HG03139 (cell line): ENCODE results near the gene SGIP1.

Experiments used
- ATAC-seq: cut with Tn5 transposase; IDR thresholded peaks from one replicate; pipeline ENCODE4 v1.9.1; 2021; ENCODE audit not compliant: unreplicated experiment

Gene SGIP1, protein sequence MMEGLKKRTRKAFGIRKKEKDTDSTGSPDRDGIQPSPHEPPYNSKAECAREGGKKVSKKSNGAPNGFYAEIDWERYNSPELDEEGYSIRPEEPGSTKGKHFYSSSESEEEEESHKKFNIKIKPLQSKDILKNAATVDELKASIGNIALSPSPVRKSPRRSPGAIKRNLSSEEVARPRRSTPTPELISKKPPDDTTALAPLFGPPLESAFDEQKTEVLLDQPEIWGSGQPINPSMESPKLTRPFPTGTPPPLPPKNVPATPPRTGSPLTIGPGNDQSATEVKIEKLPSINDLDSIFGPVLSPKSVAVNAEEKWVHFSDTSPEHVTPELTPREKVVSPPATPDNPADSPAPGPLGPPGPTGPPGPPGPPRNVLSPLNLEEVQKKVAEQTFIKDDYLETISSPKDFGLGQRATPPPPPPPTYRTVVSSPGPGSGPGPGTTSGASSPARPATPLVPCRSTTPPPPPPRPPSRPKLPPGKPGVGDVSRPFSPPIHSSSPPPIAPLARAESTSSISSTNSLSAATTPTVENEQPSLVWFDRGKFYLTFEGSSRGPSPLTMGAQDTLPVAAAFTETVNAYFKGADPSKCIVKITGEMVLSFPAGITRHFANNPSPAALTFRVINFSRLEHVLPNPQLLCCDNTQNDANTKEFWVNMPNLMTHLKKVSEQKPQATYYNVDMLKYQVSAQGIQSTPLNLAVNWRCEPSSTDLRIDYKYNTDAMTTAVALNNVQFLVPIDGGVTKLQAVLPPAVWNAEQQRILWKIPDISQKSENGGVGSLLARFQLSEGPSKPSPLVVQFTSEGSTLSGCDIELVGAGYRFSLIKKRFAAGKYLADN

DNA sequence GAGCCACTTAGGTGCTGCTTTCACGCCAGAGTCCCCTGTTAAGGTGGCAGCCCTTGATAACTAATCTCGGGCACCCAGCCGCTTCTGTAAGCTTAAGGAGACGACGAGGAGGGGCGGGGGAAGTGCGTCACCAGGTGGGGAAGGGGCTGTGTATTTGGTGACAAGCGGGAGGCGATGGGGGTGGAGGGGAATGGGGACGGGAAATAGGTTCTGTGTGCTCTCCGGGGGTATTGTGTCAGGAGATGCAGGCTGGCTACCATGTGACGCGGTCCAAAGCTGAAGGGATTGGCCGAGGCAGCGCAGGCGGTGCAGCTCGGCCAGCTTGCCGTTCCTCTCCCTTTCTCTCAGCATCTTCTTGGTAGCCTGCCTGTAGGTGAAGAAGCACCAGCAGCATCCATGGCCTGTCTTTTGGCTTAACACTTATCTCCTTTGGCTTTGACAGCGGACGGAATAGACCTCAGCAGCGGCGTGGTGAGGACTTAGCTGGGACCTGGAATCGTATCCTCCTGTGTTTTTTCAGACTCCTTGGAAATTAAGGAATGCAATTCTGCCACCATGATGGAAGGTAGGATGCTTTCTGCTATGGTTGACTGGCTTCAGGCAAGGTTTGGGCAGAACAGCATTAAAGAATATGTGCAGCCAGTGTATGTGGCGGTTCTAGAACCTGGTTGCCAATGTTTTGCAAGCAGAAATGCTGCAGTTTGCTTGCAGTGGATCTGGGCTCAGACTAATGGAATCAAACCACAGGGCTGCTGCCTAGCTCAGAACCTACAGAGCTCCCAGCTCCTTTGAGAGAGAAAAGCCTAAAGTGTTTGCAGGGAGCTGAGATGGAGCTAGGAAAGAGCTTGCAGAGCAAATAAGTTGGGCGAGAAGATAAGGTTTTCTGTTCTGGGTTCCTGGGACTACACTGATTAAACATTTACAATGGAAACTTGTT is at the start of gene SGIP1:
Gene SGIP1, plus strand, starts transcription at position 350 of the 937 bp plus-strand sequence. Its CDS starts 206 bp downstream, at position 556.
- no peak for ATAC-seq

DNA sequence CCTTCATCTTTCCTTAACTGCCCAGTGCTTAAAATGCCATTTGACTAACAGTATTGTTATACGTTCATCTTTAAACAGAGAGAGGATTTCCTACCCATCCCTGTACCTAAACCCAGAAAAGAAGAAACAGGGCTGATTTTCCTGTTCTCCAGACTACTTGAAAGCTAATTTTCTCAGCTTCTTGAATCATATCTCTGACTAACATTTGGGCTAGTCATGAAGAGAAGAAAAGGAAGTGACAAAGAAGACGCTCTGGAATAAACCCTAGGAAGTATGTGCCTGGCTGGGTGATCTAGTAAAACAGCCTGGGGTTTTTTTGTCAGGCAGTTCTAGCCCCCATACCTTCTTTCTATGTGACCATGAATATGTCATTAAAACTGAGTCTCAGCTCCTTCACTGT is 44.8 kb upstream of the SGIP1 start:
- no peak for ATAC-seq

DNA sequence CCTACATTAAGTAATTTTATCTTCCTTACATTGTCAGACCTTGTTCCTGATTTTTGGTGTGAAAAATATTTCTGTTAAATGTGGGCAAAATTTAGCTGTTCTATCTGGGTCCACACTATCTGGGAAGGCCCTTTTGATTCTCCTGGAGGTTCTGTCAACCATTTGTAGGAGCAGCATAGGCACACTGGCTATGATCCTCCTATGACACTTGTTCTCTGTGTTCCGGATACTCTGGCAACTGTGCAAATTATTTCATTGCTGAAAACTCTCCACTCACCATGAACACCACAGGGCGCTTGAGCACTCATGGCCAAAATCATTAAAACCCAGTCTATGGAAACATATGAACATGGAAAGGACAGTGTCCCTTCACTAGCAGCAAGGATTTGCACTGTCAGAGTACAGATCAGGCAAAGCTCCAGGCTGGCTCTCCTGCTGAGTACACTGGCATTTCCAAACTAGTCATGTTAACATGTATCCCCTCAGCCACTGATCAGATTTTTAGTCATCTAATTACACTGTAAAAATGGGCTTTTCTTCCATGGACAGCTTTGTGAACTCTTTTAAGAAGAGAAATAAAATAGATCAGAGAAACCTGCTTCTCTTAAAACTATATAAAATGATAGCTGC is 43.9 kb upstream of the SGIP1 start:
- no peak for ATAC-seq

DNA sequence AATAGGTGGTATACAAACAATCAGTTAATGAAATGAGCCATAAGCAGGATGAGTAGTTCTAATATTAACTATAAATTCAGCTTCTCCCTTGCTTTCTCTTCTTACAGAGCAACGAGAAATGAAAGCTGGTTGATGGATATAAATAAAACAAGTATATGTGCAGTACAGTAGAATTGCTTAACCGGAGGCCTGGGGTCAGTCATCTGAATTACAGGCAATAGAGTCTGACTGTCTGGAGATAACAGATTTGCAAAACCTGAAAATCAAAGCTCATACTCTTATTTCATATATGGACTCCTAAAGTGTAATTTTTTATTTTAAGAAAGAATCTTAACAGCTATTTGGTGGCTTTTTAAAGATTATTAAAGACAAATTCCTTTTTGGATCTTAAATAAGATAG is 43.1 kb upstream of the SGIP1 start:
- ATAC-seq: no peak

DNA sequence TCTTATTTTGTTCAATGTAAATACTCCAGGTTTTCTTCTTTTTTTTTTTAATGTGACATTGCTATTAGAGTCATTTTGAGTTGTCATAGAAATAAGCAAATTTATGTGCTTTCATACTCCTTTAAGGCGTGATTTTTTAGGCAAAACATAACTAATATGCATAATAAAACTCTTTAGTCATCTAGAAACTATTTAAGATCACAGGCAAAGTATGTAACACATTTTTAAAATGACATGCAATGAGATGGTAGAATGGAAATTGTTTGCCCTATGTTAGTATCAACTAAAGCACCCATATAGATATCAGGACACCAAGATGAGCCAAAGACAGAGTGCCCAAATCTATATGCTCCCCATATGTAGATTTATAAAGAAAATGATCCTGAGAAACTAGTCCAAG is 41.5 kb upstream of the SGIP1 start:
- ATAC-seq: no peak

DNA sequence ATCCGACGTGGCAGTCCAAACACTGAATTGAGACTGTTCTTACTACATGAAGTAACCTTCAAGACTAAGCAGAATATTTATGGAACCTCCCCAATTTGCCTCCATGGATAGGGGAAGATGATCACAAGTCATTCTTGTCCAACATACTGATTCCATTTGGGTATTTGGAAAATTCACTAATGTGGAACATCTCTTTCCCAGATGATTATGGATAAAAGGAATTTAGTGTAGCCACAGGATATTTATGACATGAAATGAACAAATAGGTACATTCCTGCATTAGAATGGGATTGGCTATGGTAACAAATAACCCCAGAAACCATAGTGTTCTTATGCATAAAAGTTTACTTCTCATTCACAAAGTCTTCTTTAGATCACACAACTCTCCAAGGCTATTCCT is 40.2 kb upstream of the SGIP1 start:
- no peak for ATAC-seq

DNA sequence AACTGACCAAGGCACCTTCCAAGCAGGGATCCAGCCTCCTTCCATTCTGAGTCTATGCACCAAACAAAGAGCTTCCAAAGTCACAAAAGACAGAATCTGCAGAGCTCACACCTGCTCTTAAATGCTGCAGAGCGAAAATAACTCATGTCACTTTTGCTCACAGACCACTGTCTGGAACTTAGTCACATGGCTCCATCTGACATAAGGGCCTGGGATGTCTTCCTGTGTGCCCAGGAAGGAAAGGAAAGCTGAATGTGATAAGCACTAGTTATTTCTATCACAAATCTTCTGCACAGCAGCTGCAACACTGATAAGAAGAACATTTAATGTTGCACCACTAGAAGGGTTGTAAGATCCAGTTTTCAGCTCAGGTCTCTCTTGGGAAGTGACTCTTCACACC is 39.5 kb upstream of the SGIP1 start:
- no peak for ATAC-seq

DNA sequence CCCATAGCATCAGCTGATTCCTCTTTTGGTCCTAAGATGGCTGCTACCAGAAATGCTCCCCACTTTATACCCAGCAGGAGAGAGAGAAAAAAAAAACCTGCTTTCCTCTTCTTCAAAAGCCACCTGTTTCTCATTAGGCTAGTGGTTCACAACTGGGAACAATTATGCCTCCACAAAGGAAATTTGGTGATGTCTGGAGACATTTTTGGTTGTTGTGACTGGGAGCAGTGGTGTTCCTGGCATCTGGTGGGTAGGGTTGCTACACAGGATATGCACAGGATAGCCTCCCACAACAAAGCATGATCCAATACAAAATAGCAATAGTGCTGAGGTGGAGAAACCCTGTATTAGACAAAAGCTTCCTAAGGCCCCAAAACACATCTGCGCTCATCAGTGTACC is 38.5 kb upstream of the SGIP1 start:
- ATAC-seq: no peak

DNA sequence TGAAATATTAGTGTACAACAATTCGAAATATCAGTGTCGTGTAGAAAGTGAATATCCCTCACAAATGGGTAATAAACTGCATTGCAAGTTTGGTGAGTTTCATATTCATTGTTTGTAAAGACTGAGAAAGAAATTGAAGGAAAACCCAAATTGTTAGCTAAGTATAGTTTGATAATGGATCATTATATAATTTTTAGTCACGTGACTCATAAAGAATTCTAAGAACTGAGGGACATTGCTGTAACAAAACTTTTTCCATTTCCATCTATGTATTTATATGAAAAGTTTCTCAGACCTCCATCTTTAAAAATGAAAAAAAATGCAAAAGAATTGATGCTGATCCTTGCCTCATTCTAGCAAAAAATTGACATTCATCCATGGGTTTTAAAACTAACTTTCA is 36.0 kb upstream of the SGIP1 start:
- no peak for ATAC-seq

DNA sequence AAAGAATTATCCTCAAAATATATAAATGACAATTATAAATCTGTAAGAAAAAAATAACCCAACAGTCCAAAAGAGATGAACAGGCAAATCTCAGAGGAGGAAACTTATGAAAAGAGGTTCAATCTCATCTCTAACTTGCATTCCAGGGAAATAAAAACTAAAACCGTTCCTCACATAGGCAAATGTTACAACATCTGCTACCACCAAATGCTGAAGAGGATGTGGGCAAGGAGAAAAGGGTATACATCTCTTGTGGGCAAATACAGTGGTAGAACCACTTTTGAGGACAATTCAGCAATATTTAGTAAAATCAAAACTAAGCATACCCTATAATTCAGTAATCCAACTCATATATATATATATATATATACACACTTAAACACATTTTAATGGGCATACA is 33.7 kb upstream of the SGIP1 start:
- no peak for ATAC-seq

DNA sequence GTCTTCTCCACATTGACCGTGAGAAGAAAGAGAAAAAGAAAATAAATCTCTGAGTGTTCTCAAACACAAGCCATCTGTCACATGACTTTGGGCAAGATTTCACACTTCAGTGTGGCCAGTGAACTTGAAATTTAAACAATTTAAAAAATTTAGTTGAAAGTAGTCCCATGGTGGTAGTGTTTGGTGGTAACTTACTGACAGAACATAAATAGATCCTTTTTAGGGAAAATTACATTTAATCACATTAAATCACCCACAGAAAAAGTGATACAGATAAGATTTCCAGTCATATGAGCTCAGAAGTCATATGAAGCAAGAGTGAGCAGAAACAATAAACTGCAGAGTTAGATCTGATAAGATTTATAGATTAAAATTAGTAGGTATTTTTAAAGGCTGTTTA is 31.9 kb upstream of the SGIP1 start:
- no peak for ATAC-seq

DNA sequence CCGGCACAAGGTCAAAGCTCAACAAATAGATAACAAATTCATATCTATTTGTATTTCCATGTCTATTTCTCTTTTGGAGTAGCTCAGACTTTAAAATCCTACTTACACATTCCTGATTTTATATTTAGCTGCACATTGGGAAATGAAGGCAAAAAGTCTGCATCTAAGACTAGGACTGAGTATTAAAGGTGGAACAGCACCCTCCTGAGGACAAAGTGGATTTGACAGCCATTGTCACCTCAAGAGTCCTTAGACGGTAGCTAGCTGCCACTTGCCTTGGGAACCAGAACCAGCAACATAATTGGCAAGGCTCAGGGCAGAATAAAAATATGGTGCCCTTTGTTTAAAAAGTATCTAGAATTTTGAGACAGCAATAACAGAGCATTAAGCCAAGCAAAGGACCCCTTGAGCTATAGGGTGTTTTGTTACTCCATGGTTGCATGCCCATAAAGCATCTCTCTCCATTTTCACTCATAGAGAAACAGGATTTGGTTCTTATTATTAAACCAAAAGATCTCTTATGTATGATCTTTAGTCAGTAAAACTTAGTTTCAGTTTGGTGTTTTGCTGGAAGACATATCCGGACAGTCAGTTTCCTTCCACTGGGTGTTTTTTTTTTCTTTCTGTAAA is 30.0 kb upstream of the SGIP1 start:
- peak; percentile 83 for ATAC-seq

DNA sequence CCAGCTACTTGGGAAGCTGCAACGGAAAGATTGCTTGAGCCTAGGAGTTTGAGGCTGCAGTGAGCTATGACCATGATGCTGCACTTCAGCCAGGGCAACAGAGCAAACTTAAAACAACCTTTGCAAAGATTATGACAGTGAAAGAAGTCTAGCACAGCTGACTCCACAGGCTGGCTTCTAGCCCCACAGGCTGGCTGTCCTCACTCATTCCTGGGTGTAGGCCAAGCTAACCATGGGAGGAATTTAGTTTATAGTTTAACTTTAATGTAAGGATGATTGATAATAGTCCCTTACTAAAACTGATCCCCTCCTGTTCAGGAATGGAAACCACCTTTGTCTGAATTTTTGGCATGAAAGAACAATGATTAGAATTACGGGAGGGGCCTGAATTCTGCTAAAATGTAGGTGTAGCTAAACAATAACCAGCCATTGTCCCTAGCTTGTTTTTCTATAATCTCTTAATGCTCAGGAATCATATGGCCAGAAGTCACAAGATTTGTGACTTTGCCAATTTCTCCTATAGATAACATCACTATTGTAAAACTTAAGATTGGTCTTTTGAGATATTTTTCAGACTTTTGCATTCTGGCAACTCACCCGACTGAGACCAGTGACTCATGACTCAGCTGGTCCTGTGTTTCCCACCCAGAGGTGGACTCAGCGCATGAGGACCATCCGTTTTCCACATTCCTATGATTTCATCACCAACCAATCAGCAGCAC is 28.1 kb upstream of the SGIP1 start:
- ATAC-seq: no peak

DNA sequence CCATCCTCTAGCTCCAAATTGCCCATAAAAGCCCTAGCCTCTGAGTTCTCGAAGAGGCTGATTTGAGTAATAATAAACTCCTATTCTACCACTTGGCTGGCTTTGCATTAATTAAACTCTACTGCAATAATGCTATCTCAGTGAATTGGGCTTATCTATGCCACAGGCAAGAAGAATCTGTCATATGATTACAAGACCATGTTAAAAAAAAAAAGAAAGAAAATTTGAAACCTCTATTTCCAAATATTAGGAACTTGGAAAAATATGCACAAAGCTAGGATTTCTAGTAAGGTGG is 27.6 kb upstream of the SGIP1 start:
- ATAC-seq: no peak

DNA sequence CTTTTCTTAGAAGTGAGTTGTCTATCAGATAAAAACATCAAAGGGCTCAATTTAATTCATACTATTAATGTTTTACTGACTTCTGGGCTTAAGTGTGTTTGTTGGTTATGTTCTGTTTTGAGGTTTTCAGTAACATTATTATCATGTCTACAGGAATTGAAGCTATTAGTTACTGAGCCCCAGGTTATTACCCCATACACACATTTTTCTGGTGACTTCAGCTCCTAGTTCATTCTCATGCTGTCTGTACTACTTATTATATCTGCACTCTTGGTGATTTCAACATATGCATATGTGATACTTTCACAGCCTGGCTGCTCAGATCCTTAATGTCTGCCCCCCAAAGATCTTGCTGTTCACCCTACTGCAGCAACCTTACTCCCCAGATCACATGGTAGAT is 27.0 kb upstream of the SGIP1 start:
- ATAC-seq: no peak

DNA sequence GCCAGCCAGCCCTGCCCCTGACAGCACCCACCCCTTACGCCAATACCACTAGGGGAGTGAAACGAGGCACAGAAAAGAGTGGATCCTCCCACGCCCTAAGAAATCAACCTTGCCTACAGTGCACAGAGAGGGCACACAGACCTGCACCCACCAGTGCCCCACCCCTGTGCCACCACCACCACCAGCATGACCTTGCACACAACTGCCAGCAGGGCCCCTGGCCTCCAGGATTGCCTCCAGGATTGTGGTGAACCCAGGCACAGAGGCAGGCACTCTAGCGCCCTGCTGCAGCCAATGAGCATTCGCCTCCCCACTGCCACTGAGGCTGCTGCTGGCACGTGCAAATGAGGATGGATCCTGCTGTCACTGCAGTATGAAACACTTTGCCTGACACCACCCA is 23.5 kb upstream of the SGIP1 start:
- ATAC-seq: no peak

DNA sequence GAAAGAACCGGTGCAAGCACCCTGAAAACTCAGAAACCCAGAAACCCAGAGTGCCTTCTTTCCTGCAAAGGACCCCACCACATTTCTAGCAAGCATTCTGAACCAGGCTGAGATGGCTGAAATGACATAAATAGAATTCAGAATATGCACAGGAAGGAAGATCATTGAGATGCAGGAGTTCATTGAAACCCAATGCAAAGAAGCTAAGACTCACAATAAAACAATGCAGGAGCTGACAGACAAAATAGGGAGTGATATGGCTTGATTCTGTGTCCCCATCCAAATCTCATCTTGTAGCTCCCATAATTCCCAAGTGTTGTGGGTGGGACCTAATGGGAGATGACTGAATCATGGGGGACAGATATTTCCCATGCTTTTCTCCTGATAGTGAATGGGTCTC is 22.8 kb upstream of the SGIP1 start:
- no peak for ATAC-seq

DNA sequence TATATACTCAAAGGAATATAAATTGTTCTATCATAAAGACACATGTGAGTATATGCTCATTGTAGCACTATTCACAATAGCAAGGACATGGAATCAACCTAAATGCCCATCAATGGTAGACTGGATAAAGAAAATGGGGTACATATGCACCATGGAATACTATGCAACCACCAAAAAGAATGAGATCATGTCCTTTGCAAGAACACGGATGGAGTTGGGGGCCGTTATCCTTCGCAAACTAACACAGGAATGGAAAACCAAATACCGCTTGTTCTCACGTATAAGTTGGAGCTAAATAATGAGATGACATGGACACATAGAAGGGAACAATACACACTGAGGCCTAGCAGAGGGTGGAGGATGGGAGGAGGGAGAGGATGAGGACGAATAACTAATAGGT is 16.0 kb upstream of the SGIP1 start:
- ATAC-seq: no peak

DNA sequence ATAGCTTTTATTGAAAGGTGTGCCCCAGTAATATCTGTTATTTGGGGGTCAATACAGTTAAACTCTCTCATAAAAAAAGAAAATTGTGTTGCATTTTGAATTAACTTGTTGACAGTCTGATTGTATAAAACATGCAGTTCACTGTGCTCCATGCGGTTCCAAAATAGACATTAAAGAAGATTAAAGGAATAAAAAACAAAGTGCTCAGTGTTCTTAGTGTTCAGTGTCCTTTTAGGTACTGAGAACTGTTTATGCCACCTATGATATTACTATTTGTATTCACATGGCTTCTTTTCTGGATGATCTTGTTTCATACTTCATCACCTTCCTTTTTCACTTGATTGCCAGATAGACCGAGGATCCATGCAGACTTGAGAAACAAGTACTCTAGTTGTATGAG is 15.3 kb upstream of the SGIP1 start:
- no peak for ATAC-seq

DNA sequence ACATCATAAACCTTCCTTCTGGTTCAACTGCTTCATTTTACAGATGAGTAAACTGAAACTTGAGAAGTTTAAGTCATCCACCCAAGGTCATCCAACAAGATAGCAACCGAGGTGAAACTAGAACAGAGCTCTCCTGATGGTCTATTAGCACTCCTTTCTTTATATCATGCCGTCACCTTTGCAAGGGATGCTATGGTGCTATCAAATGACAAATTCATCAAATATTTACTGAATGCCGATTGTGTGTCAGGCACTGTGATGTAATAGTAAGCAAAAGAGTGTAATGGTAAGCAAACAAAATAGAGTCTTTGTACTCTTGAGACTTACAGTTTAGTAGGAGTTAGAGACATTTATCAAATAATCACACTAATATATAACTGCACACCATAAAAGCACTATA is 14.0 kb upstream of the SGIP1 start:
- ATAC-seq: no peak
